HG03060 (cell line): ENCODE results near the gene PIK3R6.

ENCODE experiments used
- ATAC-seq: cut with Tn5 transposase; IDR thresholded peaks from one replicate; pipeline ENCODE4 v1.9.1; 2021; ENCODE audit warnings: low read depth, moderate number of reproducible peaks; ENCODE audit not compliant: unreplicated experiment

Gene PIK3R6

DNA sequence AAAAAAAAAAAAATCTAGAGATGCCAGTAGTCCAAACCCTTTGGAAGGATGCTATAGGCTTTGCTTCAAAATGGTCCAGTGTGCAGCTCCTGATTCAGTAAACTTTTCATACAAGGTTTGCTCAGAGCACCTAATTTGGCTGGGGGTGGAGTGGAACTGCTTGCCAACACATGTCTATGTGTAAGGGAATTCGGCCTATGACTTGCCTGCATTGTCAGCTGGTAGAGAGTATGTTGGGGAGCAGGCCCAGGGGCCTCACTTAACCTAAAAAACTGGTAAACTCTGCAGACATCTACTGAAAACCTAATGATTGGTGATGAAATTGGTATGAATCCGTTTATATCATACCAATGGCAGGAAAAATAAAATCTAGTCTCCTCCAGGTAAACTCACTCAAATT is 66.8 kb downstream of the PIK3R6 start:
- no peak for ATAC-seq

DNA sequence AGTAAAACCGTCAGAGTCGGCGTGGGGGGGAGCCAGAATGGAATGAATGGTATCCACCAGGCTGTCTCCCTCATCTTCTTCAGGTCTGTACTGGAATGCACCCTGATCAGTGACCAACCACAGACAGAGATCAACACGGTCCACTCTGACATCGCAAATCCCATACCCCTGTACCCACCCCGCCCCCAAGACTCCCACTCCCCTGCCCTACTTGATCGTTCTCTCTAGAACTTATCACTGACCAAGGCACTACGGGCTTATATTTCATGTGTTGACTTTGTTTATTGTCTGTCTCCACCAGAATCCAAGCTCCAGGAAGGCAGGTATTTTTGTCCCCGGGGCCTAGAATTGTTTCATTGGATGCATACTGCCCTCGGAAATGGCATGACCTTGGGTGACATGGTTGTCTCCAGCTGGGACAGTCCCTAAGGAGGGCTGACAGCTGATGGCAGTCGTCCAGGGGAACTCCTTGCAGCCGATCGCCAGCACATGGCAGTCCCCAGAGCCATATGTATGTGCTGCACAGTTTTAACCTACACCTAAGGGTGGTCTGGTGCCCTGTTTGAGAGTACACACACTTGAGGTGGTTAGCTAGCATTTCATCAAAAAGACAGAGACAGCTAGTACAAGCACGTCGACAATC is 67.8 kb downstream of the PIK3R6 start:
- ATAC-seq, result no peak

DNA sequence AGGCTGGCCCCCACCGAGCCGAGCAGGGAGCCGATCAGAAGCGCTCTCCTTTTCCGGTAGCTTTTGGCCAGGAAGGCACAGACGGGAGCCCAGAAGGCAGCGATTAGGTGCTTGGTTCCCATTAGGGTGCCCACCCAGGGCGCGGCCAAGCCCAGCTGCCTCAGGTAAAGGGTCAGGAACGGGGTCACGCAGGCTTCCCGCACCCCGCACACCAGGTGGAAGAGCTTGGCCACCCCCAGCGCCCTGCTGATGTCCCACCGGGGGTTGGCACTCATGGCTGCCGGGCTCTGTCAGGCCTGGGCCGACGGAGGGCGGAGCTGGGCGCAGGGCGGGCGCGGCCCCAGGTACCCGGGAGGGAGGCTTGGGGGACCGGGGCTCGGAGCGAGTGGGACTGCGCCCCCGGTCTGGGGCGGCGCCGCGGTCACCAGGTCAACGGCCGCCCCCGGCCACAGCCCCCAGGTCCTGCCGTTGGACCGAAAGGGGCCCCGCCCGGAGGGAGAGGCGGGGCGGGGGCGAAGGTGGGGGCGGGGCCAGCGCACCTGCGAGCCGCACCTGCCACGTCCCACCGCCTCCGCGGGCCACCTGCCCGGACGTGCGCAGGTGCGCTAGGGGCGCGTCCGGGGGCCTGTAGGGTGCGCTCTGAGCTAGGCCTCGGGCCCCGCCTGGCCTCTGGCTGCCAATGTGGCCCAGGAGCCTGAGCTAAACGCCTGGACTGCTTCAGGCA is 68.5 kb downstream of the PIK3R6 start, which contains the start of gene MFSD6L:
Gene MFSD6L (minus strand): TSS at position 520 of the 724 bp plus-strand sequence. CDS start 245 bp downstream, at position 275.
- no peak for ATAC-seq

DNA sequence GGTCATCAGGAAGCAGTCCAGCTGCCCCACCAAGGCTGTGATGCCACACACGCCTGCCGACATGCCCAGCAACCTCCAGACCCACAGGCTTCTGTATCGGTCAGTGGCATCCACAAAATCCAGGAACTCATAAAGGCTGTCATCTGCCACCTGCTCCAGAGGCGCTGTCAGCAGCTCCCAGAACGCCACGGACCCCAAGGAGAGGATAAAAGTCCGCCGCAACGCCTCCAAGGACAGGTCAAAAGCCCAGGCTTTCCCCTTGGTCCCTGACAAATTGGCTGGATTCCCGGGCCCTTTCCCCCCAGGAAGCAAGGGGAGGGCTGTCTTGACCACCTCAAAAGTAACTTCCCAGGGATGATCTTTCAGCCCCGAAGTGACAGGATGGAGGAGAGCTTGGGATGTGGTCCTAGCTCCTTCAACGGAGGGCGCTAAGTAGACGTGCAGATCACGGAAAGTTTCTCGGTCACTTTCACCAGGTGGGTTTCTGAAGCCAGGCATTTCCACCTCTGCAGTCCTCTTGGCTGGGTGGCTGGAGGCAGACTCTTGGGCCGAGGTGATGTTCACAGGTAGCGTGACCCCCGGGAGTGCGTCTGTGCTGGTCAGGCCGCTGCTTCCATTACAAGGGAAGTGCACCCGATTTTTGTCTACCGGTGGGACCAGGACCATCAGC is 69.2 kb downstream of the PIK3R6 start:
- no peak for ATAC-seq

DNA sequence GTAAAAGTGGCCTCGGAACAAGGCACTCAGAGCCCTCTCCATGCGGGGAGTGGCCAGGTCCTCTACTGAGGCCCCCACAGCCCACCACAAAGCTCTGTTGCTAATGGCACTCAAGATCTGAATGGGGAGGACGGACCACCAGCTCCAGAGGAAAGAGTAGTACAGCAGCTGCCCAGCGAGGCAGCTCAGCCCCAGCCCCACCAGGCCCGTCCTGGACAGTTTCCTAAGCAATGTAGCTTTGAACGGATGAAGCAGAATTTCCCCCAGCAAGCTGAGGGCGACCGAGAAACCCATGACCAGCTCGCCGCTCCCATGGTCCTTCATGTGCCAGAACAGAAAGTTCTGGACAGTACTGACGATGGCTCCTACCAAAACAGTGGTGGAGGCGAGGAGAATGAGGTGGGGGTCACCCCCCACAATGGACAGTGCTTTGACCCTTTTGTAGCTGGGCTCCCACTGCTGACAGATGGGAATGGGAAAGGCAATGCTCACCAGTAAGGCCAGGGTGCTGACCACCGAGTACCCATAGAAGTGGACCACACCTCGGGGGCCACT is 69.8 kb downstream of the PIK3R6 start:
- ATAC-seq, result no peak

DNA sequence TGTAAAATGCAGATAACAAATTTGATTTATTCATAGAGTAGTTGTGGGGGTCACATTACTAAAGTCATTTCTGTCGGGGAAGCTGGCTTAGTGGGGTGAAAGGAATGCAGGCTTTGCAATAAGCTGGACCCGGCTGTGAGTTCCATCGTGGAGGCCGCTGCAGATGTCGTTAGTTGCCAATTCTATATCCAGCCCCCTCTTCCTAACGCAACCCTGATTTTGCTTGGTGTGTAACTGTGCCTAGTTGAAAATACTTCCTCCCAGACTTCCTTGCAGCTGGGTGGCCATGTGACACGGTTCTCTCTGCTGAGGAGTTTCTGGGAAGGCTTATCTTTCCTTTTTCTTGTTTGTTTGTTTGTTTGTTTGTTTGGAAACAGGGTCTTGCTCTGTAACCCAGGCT is 72.8 kb downstream of the PIK3R6 start:
- ATAC-seq, result no peak

DNA sequence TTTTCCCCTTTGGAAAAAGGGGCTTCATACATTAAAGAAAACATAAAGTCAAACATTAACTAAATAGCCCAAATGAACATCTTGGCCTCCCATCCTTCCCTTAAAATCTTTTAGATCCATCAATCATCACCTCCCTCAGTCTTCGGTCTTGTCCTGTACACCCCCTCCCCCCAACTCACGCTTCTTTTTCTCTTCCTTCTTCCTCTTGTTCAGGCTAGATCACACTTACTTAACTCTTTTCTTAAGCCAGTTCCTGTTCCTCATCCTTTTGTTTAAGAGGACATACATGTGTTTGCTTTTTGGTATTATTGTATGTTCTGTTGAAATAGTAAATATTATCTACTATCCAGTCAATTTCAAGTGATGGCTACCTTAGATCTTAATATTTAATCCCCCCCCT is 73.8 kb downstream of the PIK3R6 start:
- ATAC-seq, result no peak

DNA sequence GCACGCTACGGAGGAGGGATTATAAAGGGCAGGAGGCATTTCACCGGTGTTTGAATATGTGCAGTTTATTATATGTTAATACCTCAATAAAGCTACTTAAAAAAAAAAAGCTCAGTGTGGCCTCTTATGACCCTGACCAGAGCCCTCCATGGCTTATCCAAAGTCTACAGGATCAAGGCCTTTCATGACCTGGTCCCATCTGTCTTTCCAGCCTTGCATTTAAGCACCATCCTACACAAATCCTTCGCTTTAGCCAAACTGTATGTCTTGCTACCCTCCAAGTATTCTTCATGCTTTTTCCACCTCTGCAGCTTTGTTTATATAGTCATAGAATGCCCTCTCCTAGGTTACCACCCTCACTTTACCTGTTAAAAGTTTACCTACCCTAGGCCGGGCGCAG is 74.8 kb downstream of the PIK3R6 start:
- no peak for ATAC-seq

DNA sequence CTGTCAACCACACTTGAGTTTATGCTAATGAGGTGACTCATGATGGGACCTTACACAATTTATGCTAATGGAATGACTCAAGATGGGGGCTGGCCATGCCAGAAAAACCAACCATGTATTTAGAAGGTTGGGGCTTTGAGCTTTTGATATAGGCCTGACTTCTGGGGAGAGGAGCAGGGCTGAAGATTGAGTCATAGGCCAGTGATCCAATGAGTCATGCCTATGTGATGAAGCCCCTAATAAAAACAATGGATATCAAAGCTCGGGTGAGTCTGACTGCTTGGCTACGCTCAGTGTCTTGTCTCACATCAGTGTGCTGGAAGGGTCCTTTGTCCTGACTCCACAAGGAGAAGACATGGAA is 75.6 kb downstream of the PIK3R6 start:
- no peak for ATAC-seq

DNA sequence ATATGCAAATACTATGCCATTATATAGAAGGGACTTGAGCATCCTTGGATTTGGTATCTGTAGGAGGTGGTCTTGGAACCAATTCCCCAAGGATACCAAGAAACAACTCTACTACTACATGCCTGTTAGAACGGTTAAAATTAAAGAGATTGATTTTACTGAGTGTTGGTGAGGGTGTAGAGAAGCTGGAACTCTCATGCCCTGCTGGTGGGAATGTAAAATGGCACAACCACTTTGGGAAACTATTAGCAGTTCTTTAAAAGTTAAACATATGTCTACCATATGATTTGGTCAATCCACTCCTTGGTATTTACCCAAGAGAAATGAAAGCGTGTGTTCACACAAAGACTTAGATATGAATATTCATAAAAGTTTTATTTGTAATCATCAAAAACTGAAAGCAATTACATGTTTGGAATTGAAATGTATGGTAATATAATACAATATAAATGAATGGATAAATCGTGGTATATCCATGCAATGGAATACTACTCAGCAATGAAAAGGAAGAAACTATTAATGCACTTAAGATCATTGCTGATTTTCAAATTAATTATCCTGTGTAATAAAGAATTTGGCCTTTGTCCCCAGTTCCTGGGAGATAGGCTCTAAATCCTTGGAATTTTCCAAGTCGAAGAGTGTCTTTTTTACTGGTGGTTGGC is 76.1 kb downstream of the PIK3R6 start:
- ATAC-seq, result no peak

DNA sequence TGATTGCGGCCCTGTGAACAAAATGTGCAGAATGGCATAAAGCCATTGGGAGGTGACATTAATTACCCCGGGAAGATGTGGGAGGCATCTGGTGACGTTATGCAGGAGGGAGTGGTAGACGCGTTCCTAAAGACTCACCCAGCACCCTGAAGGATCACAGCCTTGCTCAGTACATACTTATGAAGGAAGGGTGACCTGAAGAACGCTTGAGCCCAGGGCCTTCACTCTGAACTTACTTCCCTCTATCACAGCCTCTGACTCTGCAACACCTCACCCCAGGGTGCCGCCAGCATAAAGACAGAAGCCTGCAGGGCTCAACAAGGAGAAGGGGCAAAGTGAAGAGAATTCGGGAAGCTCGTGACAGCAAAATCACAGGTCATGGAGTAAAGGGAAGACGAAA is 77.7 kb downstream of the PIK3R6 start:
- no peak for ATAC-seq

DNA sequence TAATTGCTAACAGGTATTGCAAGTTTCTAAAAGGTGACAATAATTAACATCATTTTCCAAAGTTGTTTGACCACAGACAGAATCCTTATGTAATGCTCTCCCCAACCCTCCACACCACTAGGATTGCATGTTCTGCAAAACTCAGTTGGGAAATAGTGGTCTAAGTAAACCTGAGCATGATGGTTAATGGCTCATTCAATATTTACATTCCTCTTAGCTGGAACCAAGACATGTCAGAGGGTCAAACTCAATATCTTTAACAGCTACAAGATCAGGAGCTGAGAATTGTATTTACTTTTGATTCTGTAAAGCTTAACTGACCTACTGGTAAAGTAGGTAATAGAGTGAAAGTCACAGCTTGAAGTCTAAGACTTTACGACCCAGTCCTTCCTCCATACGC is 78.5 kb downstream of the PIK3R6 start:
- no peak for ATAC-seq

DNA sequence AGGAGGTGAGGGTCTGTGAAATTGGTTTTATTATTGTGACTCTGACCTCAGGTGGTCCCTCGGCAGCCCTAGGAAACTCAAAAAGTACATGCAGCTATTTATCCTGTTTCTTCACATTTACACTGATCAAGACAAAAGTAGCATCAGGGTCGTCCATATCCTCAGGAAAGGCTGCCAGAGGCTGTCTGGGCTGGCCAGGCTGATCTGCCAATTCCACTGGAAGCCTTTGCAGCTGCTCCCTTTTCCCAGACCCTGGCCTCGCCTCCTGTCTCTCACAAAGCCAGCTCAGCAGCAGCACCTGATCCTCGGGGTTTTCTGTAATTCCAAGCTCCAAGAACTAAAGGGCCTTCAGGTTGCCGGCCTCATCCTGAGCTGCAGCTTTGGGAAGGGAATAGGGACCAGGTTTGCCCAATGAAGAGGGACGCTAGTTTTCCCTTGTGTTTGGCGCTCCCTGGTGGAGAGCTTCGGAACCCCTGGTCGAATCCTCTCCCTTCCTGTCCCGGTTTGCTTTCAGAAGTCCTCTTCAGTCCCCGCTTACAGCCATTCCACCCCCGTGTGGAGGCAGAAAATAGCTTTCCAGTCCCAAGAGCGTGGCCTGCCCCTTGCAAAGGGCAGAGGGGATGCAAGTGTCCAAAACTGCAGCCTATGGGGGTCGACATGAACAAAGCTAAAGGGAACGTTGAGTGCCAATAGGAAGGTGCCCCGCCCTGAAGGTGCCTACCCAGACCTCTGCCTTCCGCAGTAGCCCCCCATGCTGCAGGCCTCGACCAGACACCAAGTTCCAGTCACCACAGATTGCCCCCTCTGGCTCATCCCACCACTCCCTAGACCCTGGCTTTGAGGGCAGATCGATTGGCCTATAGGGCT is 81.7 kb downstream of the PIK3R6 start:
- ATAC-seq, result no peak

DNA sequence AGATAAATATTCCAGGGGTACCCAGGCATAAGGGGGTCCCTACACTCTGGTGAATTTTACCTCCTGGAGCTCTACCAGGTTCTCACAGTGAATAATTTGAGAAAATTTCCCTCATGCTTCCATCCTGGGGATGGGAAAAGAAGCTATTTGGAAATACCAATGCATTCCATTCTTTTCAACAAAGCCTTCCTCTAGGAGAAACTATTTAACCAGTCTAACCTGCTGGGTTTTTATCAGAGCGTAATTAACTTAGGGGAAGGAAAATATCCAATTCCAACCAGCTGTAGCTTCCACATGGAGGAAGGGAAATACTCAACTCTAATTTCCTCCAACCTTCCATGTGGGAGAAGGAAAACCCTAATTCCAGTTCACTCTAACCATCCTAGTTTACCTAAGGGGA is 85.3 kb downstream of the PIK3R6 start:
- no peak for ATAC-seq

DNA sequence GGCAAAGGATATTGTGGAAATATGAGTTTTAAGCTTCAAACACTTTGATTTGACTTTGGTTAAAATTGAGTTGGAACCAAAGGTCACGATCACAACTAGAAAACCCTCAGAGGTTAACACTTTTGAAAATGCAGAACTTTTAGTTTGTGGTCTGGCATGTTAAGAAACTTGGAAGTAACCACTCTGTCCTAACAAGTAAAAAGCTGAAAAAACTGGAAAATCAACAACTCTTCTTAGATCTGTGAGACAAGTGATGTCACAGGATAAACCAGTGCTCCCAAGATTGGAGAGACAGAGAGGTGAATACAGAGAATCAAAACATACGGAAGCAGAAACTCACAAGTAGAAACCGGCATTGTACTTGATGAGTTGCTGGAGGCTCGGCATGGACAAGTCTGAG is 85.7 kb downstream of the PIK3R6 start:
- ATAC-seq, result no peak

DNA sequence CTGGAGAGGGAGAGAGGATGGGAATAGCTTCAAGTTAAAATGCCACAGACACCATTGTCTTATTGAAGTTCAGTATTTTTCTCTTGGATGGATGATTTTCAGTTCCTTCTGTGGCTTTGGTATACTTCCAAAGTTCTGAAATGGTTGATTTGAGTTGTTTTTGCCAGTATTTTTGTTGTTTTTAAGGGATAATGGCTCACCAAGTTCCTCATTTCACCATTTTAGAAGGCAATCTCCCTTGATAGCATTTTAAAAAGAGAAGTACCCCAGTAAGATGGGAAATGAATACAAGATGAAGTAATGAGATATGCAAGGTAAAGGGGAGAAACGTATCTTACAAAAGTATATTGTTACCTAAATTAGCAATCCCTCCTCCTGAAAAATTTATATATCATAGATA is 90.6 kb downstream of the PIK3R6 start:
- no peak for ATAC-seq

DNA sequence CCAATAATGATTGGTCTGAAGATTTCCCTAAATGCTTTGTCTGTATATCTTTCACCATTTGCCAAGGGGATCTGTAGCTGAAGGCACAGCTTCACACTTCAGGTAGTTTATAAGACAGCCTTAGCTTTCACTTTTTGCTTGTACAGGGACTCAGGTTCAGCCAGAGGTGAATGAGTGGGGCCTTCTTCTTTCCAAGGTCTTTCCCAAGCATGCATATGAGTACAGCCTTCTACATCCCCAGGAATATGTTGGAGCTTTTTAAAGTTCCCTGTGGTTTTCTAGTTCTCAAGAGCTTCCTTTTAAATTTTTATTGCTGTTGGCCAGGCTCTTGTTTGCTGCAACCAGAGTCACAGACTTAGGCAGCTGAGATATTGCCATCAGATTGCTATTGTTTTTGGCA is 91.2 kb downstream of the PIK3R6 start:
- no peak for ATAC-seq

DNA sequence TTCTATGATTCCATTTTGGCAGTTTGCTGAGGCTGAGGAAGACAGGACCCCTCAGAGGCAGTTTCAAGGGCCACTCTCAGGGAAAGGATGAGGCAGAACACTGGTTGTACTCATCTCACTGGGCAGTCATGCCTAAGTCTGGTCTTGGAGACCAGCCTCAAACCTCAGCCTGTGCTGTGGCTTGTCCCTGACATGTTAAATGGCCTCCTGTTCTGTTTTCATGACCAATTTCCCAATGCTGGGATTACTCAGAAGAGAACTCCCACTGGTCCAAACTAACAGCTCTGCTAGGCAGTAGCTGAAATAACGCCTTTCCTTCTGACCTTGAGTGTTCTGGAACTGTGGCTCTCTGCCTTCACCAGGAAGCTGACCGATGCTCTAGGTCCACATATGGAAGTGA is 100.7 kb downstream of the PIK3R6 start:
- no peak for ATAC-seq

DNA sequence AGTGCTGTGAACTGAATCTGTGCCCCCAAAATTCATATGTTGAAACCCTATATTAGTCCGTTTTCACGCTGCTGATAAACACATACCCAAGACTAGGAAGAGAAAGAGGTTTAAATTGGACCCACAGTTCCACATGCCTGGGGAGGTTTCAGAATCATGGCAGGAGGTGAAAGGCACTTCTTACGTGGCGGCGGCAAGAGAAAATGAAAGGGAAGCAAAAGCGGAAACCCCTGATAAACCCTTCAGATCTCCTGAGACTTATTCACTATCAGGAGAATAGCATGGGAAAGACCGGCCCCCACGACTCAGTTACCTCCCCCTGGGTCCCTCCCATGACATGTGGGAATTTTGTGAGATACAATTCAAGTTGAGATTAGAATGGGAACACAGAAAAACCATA is 105.5 kb downstream of the PIK3R6 start:
- ATAC-seq, result no peak

DNA sequence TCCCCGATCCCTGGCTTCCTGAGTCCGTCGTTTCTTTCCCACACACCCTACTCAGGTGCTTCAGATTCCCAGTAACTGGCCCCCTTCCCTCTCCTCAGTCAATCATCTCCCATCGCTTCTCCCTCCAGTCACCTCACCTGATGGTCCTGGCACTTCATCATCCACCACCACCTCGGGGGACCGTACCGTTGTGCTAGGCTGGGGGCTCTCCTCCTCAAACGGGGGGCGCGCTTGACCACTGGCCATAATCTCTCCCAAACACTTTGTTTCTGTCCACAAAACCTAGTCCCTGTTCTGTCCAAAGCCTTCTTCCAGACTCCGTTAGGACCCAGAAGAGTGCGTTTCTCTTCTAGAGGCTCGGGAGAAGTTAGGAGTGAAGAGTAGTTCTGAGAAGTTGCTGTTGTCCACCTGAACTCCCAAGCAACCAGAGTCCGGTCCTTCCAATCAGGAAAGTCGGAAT is 109.3 kb downstream of the PIK3R6 start, which contains the start of gene SPDYE4:
Gene SPDYE4 (minus strand): TSS at position 410 of the 460 bp plus-strand sequence. CDS start 164 bp downstream, at position 246.
- no peak for ATAC-seq
